Measurements from ENCODE around the gene CALHM4.

- no peak for TF ChIP-seq POLR2AphosphoS5 (IDR thresholded peaks at IDR 0.05; ENCODE audit: borderline replicate concordance, low read depth, low read length)
- no peak for TF ChIP-seq EZH2 (IDR thresholded peaks at IDR 0.05)
These were observed 10.8 kb downstream of the CALHM4 start for GRCh38 chr6:116564311-116564710.
